Neural cell (in vitro differentiated cells): ENCODE results near the gene BABAM2.

Experiments
- CTCF ChIP-seq: fragments of 450-650 bp; IDR thresholded peaks from 2 replicates; pipeline ENCODE4 v1.5.1; 2014; ENCODE audit warnings: antibody characterized with exemption, mild to moderate bottlenecking, moderate library complexity; ENCODE audit not compliant: poor library complexity, severe bottlenecking
- EP300 ChIP-seq: fragments of 450-650 bp; conservative IDR thresholded peaks from 2 replicates; pipeline ENCODE4 v1.6.1; 2014; ENCODE audit warnings: antibody characterized with exemption, mild to moderate bottlenecking, moderate library complexity; ENCODE audit not compliant: poor library complexity, severe bottlenecking
- EZH2 ChIP-seq: fragments of 200-600, 300-800 bp; shearing (Covaris generic), sonication (generic); IDR thresholded peaks from 2 replicates; pipeline ENCODE4 v1.6.1; 2014; ENCODE audit warnings: antibody characterized with exemption, low read length, borderline replicate concordance, mild to moderate bottlenecking; ENCODE audit not compliant: insufficient read depth, poor library complexity, severe bottlenecking
- MXI1 ChIP-seq: fragments of 450-650 bp; conservative IDR thresholded peaks from 2 replicates; pipeline ENCODE4 v1.6.1; 2014; ENCODE audit warnings: antibody characterized with exemption, mild to moderate bottlenecking; ENCODE audit not compliant: poor library complexity, severe bottlenecking

DNA sequence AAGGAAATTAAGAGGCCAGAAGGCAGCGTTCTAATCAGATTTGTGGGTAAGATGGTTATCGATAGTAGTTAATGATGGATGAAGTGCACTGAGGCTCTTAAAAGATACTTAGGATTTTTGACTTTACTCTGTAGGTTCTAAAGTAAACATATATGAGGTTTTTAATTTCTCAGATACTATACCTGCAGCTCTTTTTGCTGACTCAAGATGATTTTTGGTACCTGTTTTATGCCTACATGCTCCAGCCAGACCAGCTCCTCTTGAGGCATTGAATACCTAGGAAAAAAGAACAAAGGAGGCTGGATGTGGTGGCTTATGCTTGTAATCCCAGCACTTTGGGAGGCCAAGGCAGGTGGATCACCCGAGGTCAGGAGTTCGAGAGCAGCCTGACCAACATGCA, 260.5 kb downstream of the BABAM2 start:
- TF ChIP-seq CTCF (no peak), EZH2 (no peak), EP300 (no peak), MXI1 (no peak)
